GM19035 (cell line): ENCODE data around the gene ATP6V0A4.

Source experiments
- ATAC-seq: cut with Tn5 transposase; IDR thresholded peaks from one replicate; pipeline ENCODE4 v1.9.1; 2021; ENCODE audit not compliant: unreplicated experiment

ATP6V0A4 gene

GRCh38 chr7:138663725-138664710 is 134.0 kb downstream of the ATP6V0A4 start:
- no peak for ATAC-seq

- no peak for ATAC-seq
Observed at GRCh38 chr7:138662991-138663320, 135.0 kb downstream of the ATP6V0A4 start.

DNA sequence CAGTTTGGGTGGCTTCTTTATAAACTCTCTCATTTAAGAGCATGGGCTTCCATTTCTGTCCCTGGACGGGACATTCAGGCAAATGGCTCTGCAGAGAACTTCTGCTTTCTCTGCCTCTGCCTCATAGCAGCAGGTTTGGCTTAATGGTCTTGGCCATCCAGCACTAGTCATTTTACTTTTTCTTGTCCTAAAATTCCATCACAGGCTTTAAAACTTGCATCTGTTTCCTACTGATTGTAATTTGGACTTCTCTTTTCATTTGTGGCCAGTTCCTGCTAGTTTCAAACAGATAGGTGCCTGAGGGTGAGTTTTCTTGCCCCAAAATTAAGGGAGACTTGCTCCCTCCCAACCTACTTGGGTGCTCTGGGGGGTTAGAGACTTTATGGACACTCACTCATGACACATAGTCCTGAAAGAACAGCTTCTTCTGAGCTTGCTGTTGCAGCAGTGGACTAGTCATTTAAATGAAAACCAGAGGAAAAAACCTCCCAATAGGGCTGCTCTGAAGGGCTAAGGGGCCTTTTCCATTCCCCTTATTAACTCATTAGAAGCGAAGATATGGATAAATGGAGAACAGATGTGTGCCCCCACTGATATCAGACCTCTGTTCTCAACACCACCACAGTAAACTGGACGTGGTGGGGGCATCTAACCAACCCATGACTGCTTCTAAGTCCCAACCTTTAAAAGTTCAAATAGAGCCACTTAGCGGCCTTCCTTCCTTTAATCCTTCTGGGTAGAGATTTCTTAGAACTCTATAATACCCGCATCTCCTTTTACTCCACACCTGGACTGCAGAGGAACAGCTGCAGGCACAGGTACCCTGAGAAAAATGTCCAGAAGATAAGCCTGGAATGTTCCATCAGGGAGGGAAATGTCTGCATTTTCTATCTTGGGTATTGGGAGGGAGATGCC is 135.7 kb downstream of the ATP6V0A4 start:
- no peak for ATAC-seq

DNA sequence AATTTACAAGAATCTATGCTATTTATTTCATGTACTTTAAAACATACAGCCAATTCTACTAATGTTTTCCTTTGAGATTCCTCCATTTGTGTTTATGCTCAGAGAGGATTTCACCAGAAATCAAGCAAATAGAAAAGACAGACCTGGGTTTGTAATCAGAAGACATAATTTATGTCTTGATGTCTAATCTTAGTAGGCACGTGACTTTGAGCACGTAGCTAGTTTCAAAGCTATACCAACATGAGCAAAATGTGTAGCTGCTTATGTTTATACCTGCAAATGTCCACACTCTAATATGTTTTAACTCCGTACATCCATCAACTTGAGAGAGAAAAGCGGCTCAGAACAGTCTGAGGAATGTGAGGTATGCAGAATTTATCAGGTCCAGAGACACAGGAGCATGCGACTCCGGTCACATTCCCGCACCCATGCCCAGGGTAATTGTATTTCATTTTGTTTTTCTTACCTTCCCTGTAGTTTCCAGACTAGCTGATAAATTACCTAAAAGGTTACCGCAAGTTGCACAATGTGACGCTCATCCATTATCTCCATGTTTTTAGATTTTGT is 136.8 kb downstream of the ATP6V0A4 start:
- ATAC-seq = no peak

DNA sequence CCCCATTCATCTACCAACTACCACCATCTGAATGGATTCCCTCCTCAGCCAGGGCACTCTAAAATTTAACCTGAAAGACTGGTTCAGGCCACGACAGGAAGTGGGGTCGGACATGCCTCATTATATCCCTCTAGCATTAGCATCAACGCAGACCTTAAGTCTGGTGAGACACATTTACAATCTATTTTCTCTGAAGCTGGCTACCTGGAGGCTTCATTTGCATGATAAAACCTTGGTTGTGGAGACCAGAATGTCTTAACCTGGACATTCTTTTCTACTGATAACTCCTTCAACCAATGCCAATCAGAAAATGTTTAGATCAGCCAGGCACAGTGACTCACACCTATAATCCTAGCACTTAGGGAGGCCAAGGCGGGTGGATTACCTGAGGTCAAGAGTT is 139.1 kb downstream of the ATP6V0A4 start:
- no peak for ATAC-seq

- ATAC-seq = no peak
Observed at GRCh38 chr7:138657854-138658386, 140.1 kb downstream of the ATP6V0A4 start.

DNA sequence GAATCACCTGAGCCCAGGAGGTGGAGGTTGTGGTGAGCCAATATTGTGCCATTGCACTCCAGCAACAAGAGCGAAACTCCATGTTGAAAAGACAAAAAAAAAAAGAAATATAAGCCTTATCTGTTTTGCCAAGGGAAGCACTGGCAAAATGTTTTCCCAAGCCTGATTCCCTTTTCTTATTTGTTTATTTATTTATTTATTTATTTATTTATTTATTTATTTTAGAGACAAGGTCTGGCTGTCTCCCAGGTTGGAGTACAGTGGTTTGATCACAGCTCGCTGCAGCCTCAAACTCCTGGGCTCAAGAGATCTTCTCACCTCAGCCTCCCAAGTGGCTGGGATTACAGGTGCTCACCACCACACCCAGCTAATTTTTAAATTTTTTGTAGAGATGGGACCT is 141.0 kb downstream of the ATP6V0A4 start:
- no peak for ATAC-seq
